Epithelial cell of esophagus (primary cell): ENCODE measurements around the gene DLGAP1.

Experiments
- DNase-seq: peaks from one replicate; pipeline ENCODE4 v3.0.0; 2010; ENCODE audit warnings: low read depth
- H3K4me3 ChIP-seq: 2 replicates; pipeline ENCODE4 v1.5.1; 2011; ENCODE audit warnings: mild to moderate bottlenecking, low read length, control low read depth
- TF ChIP-seq, protein P1 (sequence below): IDR thresholded peaks from 2 replicates; pipeline ENCODE4 v1.5.1; 2011; ENCODE audit warnings: low read depth, mild to moderate bottlenecking, low read length, control low read depth, inconsistent platforms; ENCODE audit not compliant: insufficient read depth; ENCODE audit errors: missing control alignments

The DLGAP1 gene

DNA sequence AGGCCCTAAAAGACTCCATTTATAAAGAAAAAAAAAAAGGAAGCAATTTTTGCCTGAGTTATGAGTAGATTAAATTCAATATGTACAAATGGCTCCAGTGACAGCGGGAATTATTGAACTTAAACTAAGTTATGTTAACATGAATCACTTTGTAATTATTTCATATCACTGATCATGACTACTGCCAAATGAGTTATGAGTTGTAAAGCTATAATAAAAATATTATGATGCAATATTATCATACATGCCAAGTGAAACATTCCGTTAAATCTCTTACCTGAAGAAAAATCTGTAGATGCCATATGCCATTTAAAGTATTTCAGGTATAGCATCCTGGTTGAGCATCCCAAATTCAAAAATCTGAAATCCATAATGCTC, 217.5 kb downstream of the DLGAP1 start:
- DNase-seq: no peak
- no peak overlapping the region for H3K4me3 ChIP-seq
- TF ChIP-seq, protein P1, sequence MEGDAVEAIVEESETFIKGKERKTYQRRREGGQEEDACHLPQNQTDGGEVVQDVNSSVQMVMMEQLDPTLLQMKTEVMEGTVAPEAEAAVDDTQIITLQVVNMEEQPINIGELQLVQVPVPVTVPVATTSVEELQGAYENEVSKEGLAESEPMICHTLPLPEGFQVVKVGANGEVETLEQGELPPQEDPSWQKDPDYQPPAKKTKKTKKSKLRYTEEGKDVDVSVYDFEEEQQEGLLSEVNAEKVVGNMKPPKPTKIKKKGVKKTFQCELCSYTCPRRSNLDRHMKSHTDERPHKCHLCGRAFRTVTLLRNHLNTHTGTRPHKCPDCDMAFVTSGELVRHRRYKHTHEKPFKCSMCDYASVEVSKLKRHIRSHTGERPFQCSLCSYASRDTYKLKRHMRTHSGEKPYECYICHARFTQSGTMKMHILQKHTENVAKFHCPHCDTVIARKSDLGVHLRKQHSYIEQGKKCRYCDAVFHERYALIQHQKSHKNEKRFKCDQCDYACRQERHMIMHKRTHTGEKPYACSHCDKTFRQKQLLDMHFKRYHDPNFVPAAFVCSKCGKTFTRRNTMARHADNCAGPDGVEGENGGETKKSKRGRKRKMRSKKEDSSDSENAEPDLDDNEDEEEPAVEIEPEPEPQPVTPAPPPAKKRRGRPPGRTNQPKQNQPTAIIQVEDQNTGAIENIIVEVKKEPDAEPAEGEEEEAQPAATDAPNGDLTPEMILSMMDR: no peak

DNA sequence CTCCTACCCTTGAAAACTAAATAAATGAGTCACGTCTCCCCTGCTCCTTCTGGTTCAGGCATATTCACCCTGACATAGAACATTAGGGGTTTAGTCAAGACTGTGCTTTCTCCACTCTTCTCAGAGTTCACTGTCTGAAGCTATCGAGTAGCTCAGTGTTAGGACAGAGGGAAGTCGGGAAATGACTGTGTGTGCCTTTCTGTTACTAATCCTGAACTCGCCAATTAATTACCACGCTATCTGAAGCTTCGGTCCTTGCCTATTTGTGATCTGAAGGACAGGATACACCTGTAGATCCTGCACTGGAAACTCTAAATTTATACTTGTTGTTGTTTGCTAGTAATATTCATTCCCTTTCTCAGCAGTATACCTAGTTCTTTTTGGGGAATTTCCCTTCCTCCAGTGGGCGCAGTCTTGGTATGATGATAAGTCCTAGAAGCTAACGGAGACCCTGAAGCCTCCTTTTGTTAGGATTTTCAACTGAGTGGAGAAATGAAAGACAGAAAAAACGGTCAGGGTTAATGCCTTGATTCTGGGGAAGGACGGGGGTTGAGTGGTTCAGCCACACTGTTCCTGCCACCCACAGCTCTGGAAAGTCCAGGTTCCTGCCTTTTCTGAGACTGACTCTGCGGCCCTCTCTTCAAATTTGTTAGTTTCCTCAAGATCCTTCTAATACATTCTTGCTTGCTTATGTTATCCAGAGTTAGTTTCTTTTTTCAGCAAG, 218.0 kb downstream of the DLGAP1 start:
- TF ChIP-seq, protein P1: no peak
- H3K4me3 ChIP-seq: no peak overlapping the region
- no peak for DNase-seq

DNA sequence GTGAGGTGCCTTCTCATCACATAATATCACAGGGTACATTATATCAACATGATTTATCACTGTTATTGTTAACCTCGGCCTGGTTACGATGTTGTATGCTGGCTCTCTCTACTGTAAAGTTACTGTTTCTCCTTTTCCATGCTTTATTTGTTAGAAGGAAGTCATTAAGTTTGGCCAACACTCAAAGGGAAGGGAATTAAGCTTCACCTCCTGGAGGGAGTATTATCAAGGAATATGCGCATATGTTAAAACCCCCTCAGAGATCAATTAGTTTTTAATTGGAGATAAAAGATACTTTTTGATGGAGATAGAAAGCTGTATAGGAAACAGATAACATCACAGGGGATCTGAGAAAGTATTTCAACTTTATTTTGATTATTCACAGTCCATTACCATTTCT, 221.6 kb downstream of the DLGAP1 start:
- TF ChIP-seq, protein P1: no peak
- no peak overlapping the region for H3K4me3 ChIP-seq

DNA sequence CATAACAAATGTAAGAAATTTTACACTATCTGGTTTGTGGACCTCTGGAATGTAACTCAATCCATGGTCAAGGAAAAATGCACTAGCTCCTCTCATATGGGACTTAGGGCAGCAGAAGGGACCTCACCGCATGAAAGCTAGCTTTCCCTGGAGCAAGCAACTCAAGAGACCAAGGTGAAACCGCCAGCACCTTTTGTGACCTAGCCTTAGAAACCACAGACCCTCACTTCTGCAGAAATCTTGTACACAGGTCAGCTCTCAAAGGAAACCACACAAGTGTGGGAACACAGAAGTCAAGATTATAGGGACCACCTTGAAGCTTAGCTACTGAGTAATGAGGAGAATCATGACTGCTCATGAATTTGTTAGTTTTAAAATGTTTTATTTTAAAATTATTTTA, 222.5 kb downstream of the DLGAP1 start:
- TF ChIP-seq, protein P1: no peak
- no peak for DNase-seq

More for the DNA sequence above, 221.6 kb downstream of the DLGAP1 start:
- DNase-seq: no peak

DNA sequence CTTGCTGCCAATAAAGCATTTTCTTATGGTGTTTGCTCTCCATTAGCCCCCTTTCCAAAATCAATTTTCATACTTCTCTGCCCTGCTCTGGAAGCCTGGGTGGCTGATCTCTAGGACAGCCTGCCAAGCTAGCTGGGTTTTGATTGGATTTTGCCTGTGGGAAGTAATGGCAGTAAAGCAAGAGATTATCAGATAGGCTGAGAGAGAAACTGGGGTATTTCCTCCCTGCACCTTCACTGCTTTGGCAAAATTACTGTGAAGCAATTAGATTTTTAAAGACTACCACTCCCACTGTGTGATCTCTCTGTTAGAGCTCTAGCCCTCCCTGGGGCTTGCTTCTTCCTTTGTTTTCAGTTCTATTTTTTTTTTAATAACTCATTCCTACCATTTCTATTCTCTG, 223.8 kb downstream of the DLGAP1 start:
- no peak overlapping the region for H3K4me3 ChIP-seq
- TF ChIP-seq, protein P1: no peak
- no peak for DNase-seq

More for the DNA sequence above, 222.5 kb downstream of the DLGAP1 start:
- H3K4me3 ChIP-seq: no peak overlapping the region

DNA sequence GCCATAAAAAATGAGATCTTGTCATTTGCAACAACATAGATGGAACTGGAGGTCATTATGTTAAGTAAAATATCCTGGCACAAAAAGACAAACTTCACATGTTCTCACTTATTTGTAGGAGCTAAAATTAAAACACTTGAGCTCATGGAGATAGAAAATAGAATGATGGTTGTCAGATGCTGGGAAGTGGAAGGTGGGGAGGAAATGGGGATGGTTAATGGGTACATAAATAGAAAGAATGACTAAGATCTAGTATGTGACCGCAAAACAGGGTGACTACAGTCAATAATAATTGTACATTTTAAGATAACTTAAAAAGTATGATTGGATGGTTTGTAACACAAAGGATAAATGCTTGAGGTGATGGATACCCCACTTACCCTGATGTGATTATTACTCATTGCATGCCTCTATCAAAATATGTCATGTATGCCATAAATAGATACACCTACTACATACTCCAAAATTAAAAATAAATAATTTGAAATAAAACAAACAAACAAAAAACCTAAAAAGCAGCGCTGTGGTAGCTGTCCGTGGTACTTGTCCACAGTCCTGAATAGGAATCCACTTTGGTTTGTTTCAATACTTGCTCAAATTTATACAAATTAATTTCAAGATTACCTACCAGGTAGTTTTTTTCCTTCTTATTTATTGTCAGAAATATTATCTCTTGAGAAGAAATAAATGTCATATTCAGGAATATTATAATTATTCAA, 224.5 kb downstream of the DLGAP1 start:
- TF ChIP-seq, protein P1: no peak
- no peak for DNase-seq
- no peak overlapping the region for H3K4me3 ChIP-seq
